PC-3 (cell line): Measurements from ENCODE around the gene ZNF358. TPM values are rescaled to one million over a fixed set of nuclear protein-coding genes. Genes with fewer than 3 reads are reported as not detected.

ENCODE experiments used
- ATAC-seq: fragments of 200-7000 bp; cut with Tn5 transposase; 2 replicates; pipeline ENCODE4 v1.9.1; 2020; ENCODE audit warnings: mild to moderate bottlenecking, moderate library complexity
- BruUV-seq: library from RNA; stranded (reverse); fragments of 400-500 nt; replicated peaks from 2 replicates; lab custom pipeline; 2021; lab: Mats Ljungman, UMichigan
- CTCF ChIA-PET: fragments of 300-600 bp; sonication (Branson Sonifier 250); formaldehyde crosslinking; loops from one replicate; lab custom pipeline; 2022; ENCODE audit warnings: antibody characterized with exemption; lab: Charles Lee
- POLR2A ChIA-PET: fragments of 300-600 bp; sonication (Branson Sonifier 250); formaldehyde crosslinking; loops from one replicate; lab custom pipeline; 2022; ENCODE audit warnings: antibody characterized with exemption; ENCODE audit not compliant: unreplicated experiment; lab: Charles Lee
- DNase-seq: peaks from one replicate; pipeline ENCODE4 v3.0.0-alpha.2; 2015
- H2AFZ ChIP-seq: fragments of 300-600 bp; sonication (generic); 2 replicates; pipeline ENCODE4 v1.6.0; 2016; ENCODE audit warnings: antibody characterized with exemption, low read length
- H3F3A ChIP-seq: fragments of 300-600 bp; sonication (generic); one replicate; pipeline ENCODE4 v1.6.0; 2017; ENCODE audit warnings: antibody characterized with exemption, low read length, control low read depth, mild to moderate bottlenecking; ENCODE audit not compliant: unreplicated experiment
- H3K27ac ChIP-seq: fragments of 300-600 bp; sonication (generic); 2 replicates; pipeline ENCODE4 v1.5.1; 2016; ENCODE audit warnings: mild to moderate bottlenecking, low read length
- H3K27me3 ChIP-seq: fragments of 300-600 bp; sonication (generic); 2 replicates; pipeline ENCODE4 v1.6.1; 2016; ENCODE audit warnings: low read length, mixed read lengths
- H3K36me3 ChIP-seq: fragments of 300-600 bp; sonication (generic); 2 replicates; pipeline ENCODE4 v1.6.1; 2016; ENCODE audit warnings: low read depth, mixed run types, low read length, mixed read lengths
- H3K4me1 ChIP-seq: fragments of 300-600 bp; sonication (generic); 2 replicates; pipeline ENCODE4 v1.5.1; 2016; ENCODE audit warnings: low read length; ENCODE audit not compliant: insufficient read depth
- H3K4me2 ChIP-seq: fragments of 300-600 bp; sonication (generic); 2 replicates; pipeline ENCODE4 v1.6.0; 2016; ENCODE audit warnings: low read length
- H3K4me3 ChIP-seq: fragments of 300-600 bp; sonication (generic); 2 replicates; pipeline ENCODE4 v1.5.1; 2016; ENCODE audit warnings: mild to moderate bottlenecking, low read length, mixed read lengths
- H3K79me2 ChIP-seq: fragments of 300-600 bp; sonication (generic); 2 replicates; pipeline ENCODE4 v1.6.1; 2017; ENCODE audit warnings: low read length, mixed read lengths
- H3K9ac ChIP-seq: fragments of 300-600 bp; sonication (generic); 2 replicates; pipeline ENCODE4 v1.6.0; 2016; ENCODE audit warnings: mild to moderate bottlenecking, low read length
- H3K9me2 ChIP-seq: fragments of 300-600 bp; sonication (generic); replicated peaks from 2 replicates; pipeline ENCODE4 v1.6.1; 2016; ENCODE audit warnings: mixed run types, low read length, mixed read lengths
- H3K9me3 ChIP-seq: fragments of 300-600 bp; sonication (generic); 2 replicates; pipeline ENCODE4 v1.6.1; 2016; ENCODE audit warnings: low read length, mixed read lengths
- H4K20me1 ChIP-seq: fragments of 300-600 bp; sonication (generic); 2 replicates; pipeline ENCODE4 v1.6.1; 2016; ENCODE audit warnings: low read length, mixed read lengths
- EZH2 ChIP-seq: fragments of 300-600 bp; sonication (generic); IDR thresholded peaks from one replicate; pipeline ENCODE4 v1.6.1; 2017; ENCODE audit warnings: antibody characterized with exemption, mild to moderate bottlenecking, low read length; ENCODE audit not compliant: unreplicated experiment
- EZH2phosphoT487 ChIP-seq: fragments of 300-600 bp; sonication (generic); IDR thresholded peaks from 2 replicates; pipeline ENCODE4 v1.6.1; 2018; ENCODE audit warnings: mild to moderate bottlenecking, antibody characterized with exemption, low read length, borderline replicate concordance
- intact Hi-C: fragments of 100-400 bp; cut with micrococcal nuclease; formaldehyde crosslinking; loops from 2 replicates; pipeline ENCODE4 v1.9.0; 2023
- total RNA-seq: library from RNA; depleted of rRNA; stranded (reverse); fragments of >200 nt; gene quantifications from 2 replicates; pipeline ENCODE4 v1.2.3, GENCODE V29; 2014
- TF ChIP-seq, protein P1 (sequence below): fragments of 300-600 bp; sonication (generic); conservative IDR thresholded peaks from 2 replicates; pipeline ENCODE4 v1.5.1; 2017; ENCODE audit warnings: antibody characterized with exemption, low read depth, mild to moderate bottlenecking, low read length

Gene ZNF358
- total RNA-seq, 1 experiment from 2014 or later: 41.6 TPM

DNA sequence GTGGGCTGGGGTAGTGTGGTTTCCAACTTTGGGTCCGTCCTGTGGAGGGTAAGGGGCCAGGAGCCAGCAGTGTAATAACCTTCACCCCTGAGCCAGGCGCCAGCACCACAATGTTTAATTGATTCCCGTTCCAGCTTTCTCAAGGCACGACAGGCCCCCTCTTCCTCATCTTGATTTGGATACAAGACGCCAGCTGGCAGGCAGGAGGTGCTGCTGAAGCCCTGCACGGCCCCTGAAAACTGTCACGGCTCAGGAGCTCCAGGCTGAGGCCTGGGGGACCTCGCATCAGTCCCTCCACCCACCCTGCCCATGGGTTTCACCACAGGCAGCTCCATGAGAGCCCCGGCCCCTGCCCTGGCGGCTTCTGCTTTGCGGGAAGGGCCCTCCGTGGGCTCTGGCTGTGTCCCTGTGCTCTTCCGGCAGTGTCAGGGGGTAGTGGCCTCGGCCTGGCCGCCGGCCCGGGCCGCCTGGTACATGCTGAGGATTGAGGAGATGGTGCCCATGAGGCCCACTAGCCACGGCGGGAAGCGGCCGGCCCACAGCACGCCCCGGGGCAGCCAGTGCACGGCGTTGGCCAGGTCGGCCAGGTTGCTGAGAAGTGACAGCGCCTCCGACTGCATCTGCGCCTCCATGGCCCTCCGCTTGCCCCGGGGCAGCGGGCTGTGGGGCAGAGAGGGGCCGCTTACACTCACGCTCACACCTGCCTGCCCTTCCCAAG, 39.0 kb upstream of the ZNF358 start:
- H3K27me3 ChIP-seq: no peaks in the 10 kb centered on the region
- no peaks in the 10 kb centered on the region for H4K20me1 ChIP-seq
- intact Hi-C loops: no loop called here
- BruUV-seq: no TSS peak
- ChIA-PET CTCF (no interaction called here), POLR2A (no interaction called here)
- no peaks in the 10 kb centered on the region for H3K79me2 ChIP-seq
- no peak for TF ChIP-seq EZH2
- TF ChIP-seq, protein P1, sequence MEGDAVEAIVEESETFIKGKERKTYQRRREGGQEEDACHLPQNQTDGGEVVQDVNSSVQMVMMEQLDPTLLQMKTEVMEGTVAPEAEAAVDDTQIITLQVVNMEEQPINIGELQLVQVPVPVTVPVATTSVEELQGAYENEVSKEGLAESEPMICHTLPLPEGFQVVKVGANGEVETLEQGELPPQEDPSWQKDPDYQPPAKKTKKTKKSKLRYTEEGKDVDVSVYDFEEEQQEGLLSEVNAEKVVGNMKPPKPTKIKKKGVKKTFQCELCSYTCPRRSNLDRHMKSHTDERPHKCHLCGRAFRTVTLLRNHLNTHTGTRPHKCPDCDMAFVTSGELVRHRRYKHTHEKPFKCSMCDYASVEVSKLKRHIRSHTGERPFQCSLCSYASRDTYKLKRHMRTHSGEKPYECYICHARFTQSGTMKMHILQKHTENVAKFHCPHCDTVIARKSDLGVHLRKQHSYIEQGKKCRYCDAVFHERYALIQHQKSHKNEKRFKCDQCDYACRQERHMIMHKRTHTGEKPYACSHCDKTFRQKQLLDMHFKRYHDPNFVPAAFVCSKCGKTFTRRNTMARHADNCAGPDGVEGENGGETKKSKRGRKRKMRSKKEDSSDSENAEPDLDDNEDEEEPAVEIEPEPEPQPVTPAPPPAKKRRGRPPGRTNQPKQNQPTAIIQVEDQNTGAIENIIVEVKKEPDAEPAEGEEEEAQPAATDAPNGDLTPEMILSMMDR: no peak
- TF ChIP-seq EZH2phosphoT487: no peak
- H3F3A ChIP-seq: no peaks in the 10 kb centered on the region
- H3K27ac ChIP-seq: no peak overlapping the region
- no peaks in the 10 kb centered on the region for H3K9me2 ChIP-seq
- H3K4me2 ChIP-seq: no peak overlapping the region
- no peak overlapping the region for H3K9ac ChIP-seq
- DNase-seq (no peak), ATAC-seq (no peak)
- H3K4me3 ChIP-seq: no peak overlapping the region
- H3K9me3 ChIP-seq: no peaks in the 10 kb centered on the region
- H3K4me1 ChIP-seq: no peaks in the 10 kb centered on the region
- no peaks in the 10 kb centered on the region for H3K36me3 ChIP-seq
- H2AFZ ChIP-seq: no peak overlapping the region

DNA sequence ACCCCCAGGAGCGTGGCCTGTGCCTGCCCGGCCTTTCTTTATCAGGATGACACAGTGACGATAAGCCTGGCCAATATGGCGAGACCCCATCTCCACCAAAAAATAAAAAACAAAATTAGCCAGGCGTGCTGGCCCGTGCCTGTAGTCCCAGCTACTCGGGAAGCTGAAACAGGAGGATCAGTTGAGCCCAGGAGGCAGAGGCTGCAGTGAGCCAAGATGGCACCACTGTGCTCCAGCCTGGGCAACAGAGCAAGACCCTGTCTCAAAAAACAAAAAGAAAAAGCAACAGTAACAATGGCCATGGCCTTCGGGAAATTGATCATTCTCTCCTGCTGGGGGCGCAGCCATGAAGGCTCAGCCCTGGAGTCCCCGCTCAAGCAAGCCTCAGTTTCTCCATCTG, 38.1 kb upstream of the ZNF358 start:
- no peaks in the 10 kb centered on the region for H3K79me2 ChIP-seq
- no peak overlapping the region for H3K27ac ChIP-seq
- ChIA-PET CTCF (no interaction called here), POLR2A (no interaction called here)
- ATAC-seq: no peak
- no peaks in the 10 kb centered on the region for H3K36me3 ChIP-seq
- no peak overlapping the region for H3K4me3 ChIP-seq
- no peak overlapping the region for H3K9ac ChIP-seq
- H3K9me2 ChIP-seq: no peaks in the 10 kb centered on the region
- no peaks in the 10 kb centered on the region for H3K9me3 ChIP-seq
- H3K27me3 ChIP-seq: no peaks in the 10 kb centered on the region
- no peaks in the 10 kb centered on the region for H4K20me1 ChIP-seq
- no TSS peak for BruUV-seq
- no peak for DNase-seq
- H3K4me2 ChIP-seq: no peak overlapping the region
- H3K4me1 ChIP-seq: no peaks in the 10 kb centered on the region
- H2AFZ ChIP-seq: no peak overlapping the region
- no peak for TF ChIP-seq EZH2phosphoT487
- TF ChIP-seq, protein P1: no peak
- no peak for TF ChIP-seq EZH2
- no peaks in the 10 kb centered on the region for H3F3A ChIP-seq
- intact Hi-C loops: no loop called here

DNA sequence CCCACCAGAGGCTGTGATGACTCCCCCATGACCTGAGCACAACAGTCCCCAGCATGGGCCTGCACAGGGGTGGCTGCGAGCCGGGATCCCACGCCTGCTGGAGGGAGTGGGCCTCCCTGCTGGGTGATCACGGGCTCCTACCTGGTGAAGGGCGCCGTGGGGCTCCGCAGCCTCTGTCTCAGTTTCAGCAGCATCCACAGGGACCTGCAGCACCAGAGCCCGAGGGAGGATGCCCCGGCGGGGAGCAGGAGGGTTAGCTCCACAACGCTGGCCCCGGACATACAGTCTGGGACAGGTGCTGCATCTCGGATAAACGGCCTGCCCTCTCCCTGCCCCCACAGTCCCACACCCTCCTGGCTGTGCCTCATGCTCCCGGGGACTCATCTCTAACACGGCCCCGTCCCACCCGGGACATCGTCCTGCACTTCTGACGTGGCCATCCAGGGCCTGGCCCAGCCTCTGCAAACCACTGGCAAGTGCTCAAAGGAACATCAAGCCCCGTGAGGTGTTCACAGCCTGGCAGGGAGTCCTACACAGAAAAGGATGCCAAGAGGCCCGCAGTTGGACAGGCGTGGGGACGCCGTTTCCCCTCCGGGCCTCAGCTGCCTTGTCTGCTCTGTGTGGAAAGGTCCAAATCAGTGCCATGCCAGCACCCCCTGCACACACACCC, 37.6 kb upstream of the ZNF358 start:
- CTCF ChIA-PET: no interaction called here
- no peaks in the 10 kb centered on the region for H3F3A ChIP-seq
- intact Hi-C loops: no loop called here
- no peak overlapping the region for H3K4me2 ChIP-seq
- H3K79me2 ChIP-seq: no peaks in the 10 kb centered on the region
- H3K9ac ChIP-seq: no peak overlapping the region
- POLR2A ChIA-PET: no interaction called here
- H3K36me3 ChIP-seq: no peaks in the 10 kb centered on the region
- peaks cover 3% of the 10 kb centered on the region for H3K4me1 ChIP-seq
- no peak overlapping the region for H3K27ac ChIP-seq
- peak; percentile 4; the same call in 1 of the 2 replicates for ATAC-seq
- no peaks in the 10 kb centered on the region for H3K9me2 ChIP-seq
- BruUV-seq: no TSS peak
- no peaks in the 10 kb centered on the region for H4K20me1 ChIP-seq
- H3K27me3 ChIP-seq: no peaks in the 10 kb centered on the region
- H3K9me3 ChIP-seq: no peaks in the 10 kb centered on the region
- DNase-seq: no peak
- no peak overlapping the region for H3K4me3 ChIP-seq
- no peak overlapping the region for H2AFZ ChIP-seq
- TF ChIP-seq EZH2phosphoT487 (no peak), EZH2 (no peak)
- TF ChIP-seq, protein P1: no peak
